Measurements from ENCODE around the gene IKZF1.
A peak's percentile ranks its signal among the peaks of the same experiment; 100 is the strongest.

The IKZF1 gene

GRCh38 chr7:50446542-50446960 lies 142.0 kb downstream of the IKZF1 start:
- no peak for DNase-seq (ENCODE audit: extremely low read depth, low read depth)

GRCh38 chr7:50448823-50449222 lies 144.3 kb downstream of the IKZF1 start:
- no peak overlapping the region for H3K4me3 ChIP-seq (replicated peaks; ENCODE audit: low read depth, low read length)
- no peak for TF ChIP-seq CTCF (IDR thresholded peaks at IDR 0.05; ENCODE audit: low read depth, low read length, missing control alignments)
- no peak for DNase-seq (ENCODE audit: extremely low read depth, low read depth)

More at GRCh38 chr7:50446542-50446960, 142.0 kb downstream of the IKZF1 start:
- TF ChIP-seq CTCF (IDR thresholded peaks at IDR 0.05; ENCODE audit: low read depth, low read length, missing control alignments): no peak
- H3K4me3 ChIP-seq (replicated peaks; ENCODE audit: low read depth, low read length): no peak overlapping the region

- no peak for TF ChIP-seq CTCF (IDR thresholded peaks at IDR 0.05; ENCODE audit: low read depth, low read length, missing control alignments)
- H3K4me3 ChIP-seq (replicated peaks; ENCODE audit: low read depth, low read length): peak overlapping the region; percentile 77
- DNase-seq (ENCODE audit: extremely low read depth, low read depth): no peak
Measured at GRCh38 chr7:50449501-50449880, 145.0 kb downstream of the IKZF1 start.

- H3K4me3 ChIP-seq (replicated peaks; ENCODE audit: low read depth, low read length): peak within 1 kb of the TSS; percentile 77
- no peak for TF ChIP-seq CTCF (IDR thresholded peaks at IDR 0.05; ENCODE audit: low read depth, low read length, missing control alignments)
- peak; percentile 15 for DNase-seq (ENCODE audit: extremely low read depth, low read depth)
Measured at GRCh38 chr7:50449881-50450589, 145.5 kb downstream of the IKZF1 start, which contains the start of gene FIGNL1. Gene FIGNL1 (minus strand): TSS chr7:50450350. CDS start chr7:50447287, 3,063 bp downstream.

- H3K4me3 ChIP-seq (replicated peaks; ENCODE audit: low read depth, low read length): peak overlapping the region; percentile 77
- DNase-seq (ENCODE audit: extremely low read depth, low read depth): no peak
- no peak for TF ChIP-seq CTCF (IDR thresholded peaks at IDR 0.05; ENCODE audit: low read depth, low read length, missing control alignments)
Measured at GRCh38 chr7:50450590-50451032, 146.1 kb downstream of the IKZF1 start.
